Muscle of leg (tissue), 11 donors: Measurements from ENCODE around the gene KCNH1. TPM values are rescaled to one million over a fixed set of nuclear protein-coding genes. Genes with fewer than 3 reads are reported as not detected.

Experiments used
- DNase-seq: peaks from one replicate; pipeline ENCODE4 v3.0.0; 2013
- H3K27ac ChIP-seq: one replicate; pipeline ENCODE4 v1.5.1; 2013; ENCODE audit warnings: mild to moderate bottlenecking, low read length, control low read depth
- H3K27me3 ChIP-seq: one replicate; pipeline ENCODE4 v1.6.1; 2013; ENCODE audit warnings: low read length; ENCODE audit not compliant: control insufficient read depth, insufficient read depth
- H3K36me3 ChIP-seq: one replicate; pipeline ENCODE4 v1.6.1; 2013; ENCODE audit warnings: low read length; ENCODE audit not compliant: control insufficient read depth, insufficient read depth
- H3K4me1 ChIP-seq: one replicate; pipeline ENCODE4 v1.6.1; 2013; ENCODE audit warnings: low read length; ENCODE audit not compliant: control insufficient read depth, insufficient read depth
- H3K4me3 ChIP-seq: one replicate; pipeline ENCODE4 v1.5.1; 2013; ENCODE audit warnings: low read length, control low read depth
- H3K9me3 ChIP-seq: replicated peaks from 2 replicates; pipeline ENCODE4 v1.6.1; 2013; ENCODE audit warnings: low read depth, low read length; ENCODE audit not compliant: control insufficient read depth
- WGBS: methylation state at CpG from one replicate; pipeline ENCODE4 v1.1.5; 2013; ENCODE audit warnings: missing lambda C conversion rate; ENCODE audit not compliant: insufficient coverage; 5-methylcytosine and 5-hydroxymethylcytosine counted together
- polyA plus RNA-seq, 8 donors: library from polyadenylated mRNA; unstranded; fragments of 120-200 nt; gene quantifications; one replicate each; pipeline versions ENCODE4 v1.2.1 to v1.2.3, GENCODE V29; 2013; ENCODE audit warnings: inconsistent platforms in 1 of 8, low replicate concordance in 1 of 8; ENCODE audit not compliant: insufficient read length in 8 of 8, insufficient read depth in 1 of 8
- total RNA-seq: library from RNA; stranded (reverse); fragments of 120-200 nt; gene quantifications from one replicate; pipeline ENCODE4 v1.2.4, GENCODE V29; 2013

KCNH1 gene
- total and polyA plus RNA-seq, 9 donors: 0.19 to 0.51 (median 0.28) TPM

GRCh38 chr1:210731597-210731996 lies 402.4 kb downstream of the KCNH1 start:
- no peaks in the 10 kb centered on the region for H3K9me3 ChIP-seq

GRCh38 chr1:210731193-210731592 lies 402.8 kb downstream of the KCNH1 start:
- WGBS: no CpG with 5 or more reads among the region's 2 CpGs
- Histone ChIP-seq H3K4me3 (no peak overlapping the region), H3K36me3 (no peaks in the 10 kb centered on the region), H3K9me3 (no peaks in the 10 kb centered on the region), H3K27ac (no peak overlapping the region), H3K4me1 (no peaks in the 10 kb centered on the region), H3K27me3 (no peaks in the 10 kb centered on the region)
- no peak for DNase-seq

More at GRCh38 chr1:210731597-210731996, 402.4 kb downstream of the KCNH1 start:
- Histone ChIP-seq H3K4me1 (no peaks in the 10 kb centered on the region), H3K36me3 (no peaks in the 10 kb centered on the region), H3K27ac (no peak overlapping the region), H3K4me3 (no peak overlapping the region), H3K27me3 (no peaks in the 10 kb centered on the region)
- WGBS: 100% methylated on average over 1 of the region's 2 CpGs
- no peak for DNase-seq

GRCh38 chr1:210730023-210730422 lies 403.9 kb downstream of the KCNH1 start:
- H3K9me3 ChIP-seq: no peaks in the 10 kb centered on the region
- DNase-seq: no peak
- H3K27ac ChIP-seq: no peak overlapping the region
- H3K36me3 ChIP-seq: no peaks in the 10 kb centered on the region
- WGBS: no CpG with 5 or more reads among the region's 1 CpG
- no peak overlapping the region for H3K4me3 ChIP-seq
- no peaks in the 10 kb centered on the region for H3K27me3 ChIP-seq
- no peaks in the 10 kb centered on the region for H3K4me1 ChIP-seq

GRCh38 chr1:210728437-210729149 lies 405.4 kb downstream of the KCNH1 start:
- no peaks in the 10 kb centered on the region for H3K9me3 ChIP-seq
- no CpG with 5 or more reads among the region's 4 CpGs for WGBS

GRCh38 chr1:210727709-210728108 lies 406.2 kb downstream of the KCNH1 start:
- no peak overlapping the region for H3K27ac ChIP-seq
- no peaks in the 10 kb centered on the region for H3K4me1 ChIP-seq
- H3K9me3 ChIP-seq: no peaks in the 10 kb centered on the region
- no CpG with 5 or more reads among the region's 2 CpGs for WGBS
- H3K36me3 ChIP-seq: no peaks in the 10 kb centered on the region
- H3K27me3 ChIP-seq: no peaks in the 10 kb centered on the region
- H3K4me3 ChIP-seq: no peak overlapping the region
- DNase-seq: no peak

More at GRCh38 chr1:210728437-210729149, 405.4 kb downstream of the KCNH1 start:
- DNase-seq: no peak
- Histone ChIP-seq H3K36me3 (no peaks in the 10 kb centered on the region), H3K27me3 (no peaks in the 10 kb centered on the region), H3K27ac (no peak overlapping the region), H3K4me1 (no peaks in the 10 kb centered on the region), H3K4me3 (no peak overlapping the region)

- Histone ChIP-seq H3K4me1 (no peaks in the 10 kb centered on the region), H3K36me3 (no peaks in the 10 kb centered on the region), H3K4me3 (no peak overlapping the region), H3K9me3 (no peaks in the 10 kb centered on the region), H3K27ac (no peak overlapping the region), H3K27me3 (no peaks in the 10 kb centered on the region)
- peak; percentile 52 for DNase-seq
- WGBS: no CpG with 5 or more reads among the region's 2 CpGs
Measured at GRCh38 chr1:210726621-210727020, 407.3 kb downstream of the KCNH1 start.

GRCh38 chr1:210724768-210725167 lies 409.2 kb downstream of the KCNH1 start:
- DNase-seq: no peak
- no peaks in the 10 kb centered on the region for H3K36me3 ChIP-seq
- WGBS: 75% methylated on average over 2 of the region's 2 CpGs
- H3K4me1 ChIP-seq: no peaks in the 10 kb centered on the region
- H3K9me3 ChIP-seq: no peaks in the 10 kb centered on the region
- no peak overlapping the region for H3K27ac ChIP-seq
- H3K27me3 ChIP-seq: no peaks in the 10 kb centered on the region
- no peak overlapping the region for H3K4me3 ChIP-seq

- no peaks in the 10 kb centered on the region for H3K27me3 ChIP-seq
- H3K27ac ChIP-seq: no peak overlapping the region
- H3K4me3 ChIP-seq: no peak overlapping the region
- no peak for DNase-seq
- no peaks in the 10 kb centered on the region for H3K4me1 ChIP-seq
- H3K9me3 ChIP-seq: no peaks in the 10 kb centered on the region
- no peaks in the 10 kb centered on the region for H3K36me3 ChIP-seq
- WGBS: no CpG with 5 or more reads among the region's 4 CpGs
Measured at GRCh38 chr1:210723646-210724045, 410.3 kb downstream of the KCNH1 start.

GRCh38 chr1:210722410-210723081 lies 411.4 kb downstream of the KCNH1 start:
- Histone ChIP-seq H3K27ac (no peak overlapping the region), H3K36me3 (no peaks in the 10 kb centered on the region), H3K4me3 (no peak overlapping the region), H3K27me3 (no peaks in the 10 kb centered on the region), H3K4me1 (no peaks in the 10 kb centered on the region), H3K9me3 (no peaks in the 10 kb centered on the region)
- WGBS: no CpG with 5 or more reads among the region's 1 CpG
- DNase-seq: no peak

- no peaks in the 10 kb centered on the region for H3K9me3 ChIP-seq
- H3K4me3 ChIP-seq: no peak overlapping the region
- no peaks in the 10 kb centered on the region for H3K36me3 ChIP-seq
- no peak for DNase-seq
- H3K4me1 ChIP-seq: no peaks in the 10 kb centered on the region
- H3K27ac ChIP-seq: no peak overlapping the region
- H3K27me3 ChIP-seq: no peaks in the 10 kb centered on the region
Measured at GRCh38 chr1:210715072-210715471, 418.9 kb downstream of the KCNH1 start.
